BJ (cell line): ENCODE measurements around the gene DCBLD1. TPM values are rescaled to one million over a fixed set of nuclear protein-coding genes. Genes with fewer than 3 reads are reported as not detected.

Experiments used
- CTCF ChIA-PET: fragments of 350-600 bp; formaldehyde crosslinking; extraction: SDS; loops from one replicate; lab custom pipeline; 2021; ENCODE audit warnings: antibody characterized with exemption, inconsistent platforms; lab: Yijun Ruan, JAX
- POLR2A ChIA-PET: fragments of 300-600 bp; sonication (Branson Sonifier 250); formaldehyde crosslinking; extraction: SDS; loops from one replicate; lab custom pipeline; 2021; ENCODE audit warnings: antibody characterized with exemption; lab: Charles Lee
- DNase-seq: peaks from one replicate; pipeline ENCODE4 v3.0.0-alpha.2; 2011; ENCODE audit warnings: low read depth
- H3K27me3 ChIP-seq: 2 replicates; pipeline ENCODE4 v1.6.0; 2011; ENCODE audit warnings: low read length; ENCODE audit not compliant: control insufficient read depth, insufficient read depth
- H3K36me3 ChIP-seq: 2 replicates; pipeline ENCODE4 v1.5.1; 2011; ENCODE audit warnings: low read length; ENCODE audit not compliant: control insufficient read depth, insufficient read depth
- H3K4me3 ChIP-seq: 2 replicates; pipeline ENCODE4 v1.5.1; 2011; ENCODE audit warnings: low read depth, mild to moderate bottlenecking, control low read depth, low read length
- polyA plus RNA-seq: library from polyadenylated mRNA; depleted of rRNA; stranded (reverse); fragments of >200 nt; gene quantifications from 2 replicates; pipeline ENCODE4 v1.2.3, GENCODE V29; 2011
- TF ChIP-seq, protein P1 (sequence below): IDR thresholded peaks from 2 replicates; pipeline ENCODE4 v1.5.1; 2011; ENCODE audit warnings: low read depth, mild to moderate bottlenecking, control low read depth, inconsistent platforms, low read length, moderate library complexity; ENCODE audit not compliant: insufficient read depth

The DCBLD1 gene
- polyA plus RNA-seq, 1 experiment: 30.1 TPM

DNA sequence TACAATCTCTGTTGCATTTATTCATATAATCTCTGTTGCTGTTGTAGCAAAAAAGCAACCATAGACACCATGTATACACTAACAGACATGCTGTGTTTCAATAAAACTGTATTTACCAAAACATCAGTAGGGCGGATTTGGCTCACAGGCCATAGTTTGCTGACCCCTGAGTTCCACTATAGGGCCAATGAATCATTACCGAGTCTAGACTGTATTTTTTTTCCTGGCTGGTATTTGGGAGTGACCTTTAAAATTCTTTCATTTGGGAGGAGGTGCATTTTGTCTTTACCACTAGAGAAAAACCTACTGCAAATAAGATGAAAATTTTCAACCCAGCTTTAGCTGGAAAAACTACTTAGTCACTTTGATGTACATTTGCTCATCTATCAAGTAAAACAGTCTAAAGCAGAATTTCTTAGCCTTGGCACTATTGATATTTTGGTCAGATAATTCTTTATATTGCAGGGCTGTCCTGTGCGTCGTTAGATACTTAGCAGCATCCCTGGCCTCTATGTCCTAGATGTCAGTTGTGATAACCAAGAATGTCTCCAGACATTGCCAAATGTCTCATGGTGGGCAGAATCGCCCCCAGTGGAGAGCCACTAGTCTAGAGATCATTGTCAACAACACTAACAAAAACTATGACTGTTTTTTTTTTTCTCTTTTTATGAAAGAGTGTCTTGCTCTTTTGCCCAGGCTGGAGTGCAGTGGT is 39.5 kb downstream of the DCBLD1 start:
- TF ChIP-seq, protein P1, sequence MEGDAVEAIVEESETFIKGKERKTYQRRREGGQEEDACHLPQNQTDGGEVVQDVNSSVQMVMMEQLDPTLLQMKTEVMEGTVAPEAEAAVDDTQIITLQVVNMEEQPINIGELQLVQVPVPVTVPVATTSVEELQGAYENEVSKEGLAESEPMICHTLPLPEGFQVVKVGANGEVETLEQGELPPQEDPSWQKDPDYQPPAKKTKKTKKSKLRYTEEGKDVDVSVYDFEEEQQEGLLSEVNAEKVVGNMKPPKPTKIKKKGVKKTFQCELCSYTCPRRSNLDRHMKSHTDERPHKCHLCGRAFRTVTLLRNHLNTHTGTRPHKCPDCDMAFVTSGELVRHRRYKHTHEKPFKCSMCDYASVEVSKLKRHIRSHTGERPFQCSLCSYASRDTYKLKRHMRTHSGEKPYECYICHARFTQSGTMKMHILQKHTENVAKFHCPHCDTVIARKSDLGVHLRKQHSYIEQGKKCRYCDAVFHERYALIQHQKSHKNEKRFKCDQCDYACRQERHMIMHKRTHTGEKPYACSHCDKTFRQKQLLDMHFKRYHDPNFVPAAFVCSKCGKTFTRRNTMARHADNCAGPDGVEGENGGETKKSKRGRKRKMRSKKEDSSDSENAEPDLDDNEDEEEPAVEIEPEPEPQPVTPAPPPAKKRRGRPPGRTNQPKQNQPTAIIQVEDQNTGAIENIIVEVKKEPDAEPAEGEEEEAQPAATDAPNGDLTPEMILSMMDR: no peak
- POLR2A ChIA-PET: no interaction called here
- no peak overlapping the region for H3K4me3 ChIP-seq
- no peaks in the 10 kb centered on the region for H3K27me3 ChIP-seq
- CTCF ChIA-PET: no interaction called here
- no peak for DNase-seq
- H3K36me3 ChIP-seq: peaks cover 3% of the 10 kb centered on the region; the same call in 1 of the 2 replicates

GRCh38 chr6:117525607-117526006 is 43.1 kb downstream of the DCBLD1 start:
- POLR2A ChIA-PET: no interaction called here
- peaks cover 4% of the 10 kb centered on the region; the same call in 1 of the 2 replicates for H3K36me3 ChIP-seq
- H3K27me3 ChIP-seq: no peaks in the 10 kb centered on the region
- CTCF ChIA-PET: no interaction called here
- no peak overlapping the region for H3K4me3 ChIP-seq
- DNase-seq: no peak
- TF ChIP-seq, protein P1: no peak

DNA sequence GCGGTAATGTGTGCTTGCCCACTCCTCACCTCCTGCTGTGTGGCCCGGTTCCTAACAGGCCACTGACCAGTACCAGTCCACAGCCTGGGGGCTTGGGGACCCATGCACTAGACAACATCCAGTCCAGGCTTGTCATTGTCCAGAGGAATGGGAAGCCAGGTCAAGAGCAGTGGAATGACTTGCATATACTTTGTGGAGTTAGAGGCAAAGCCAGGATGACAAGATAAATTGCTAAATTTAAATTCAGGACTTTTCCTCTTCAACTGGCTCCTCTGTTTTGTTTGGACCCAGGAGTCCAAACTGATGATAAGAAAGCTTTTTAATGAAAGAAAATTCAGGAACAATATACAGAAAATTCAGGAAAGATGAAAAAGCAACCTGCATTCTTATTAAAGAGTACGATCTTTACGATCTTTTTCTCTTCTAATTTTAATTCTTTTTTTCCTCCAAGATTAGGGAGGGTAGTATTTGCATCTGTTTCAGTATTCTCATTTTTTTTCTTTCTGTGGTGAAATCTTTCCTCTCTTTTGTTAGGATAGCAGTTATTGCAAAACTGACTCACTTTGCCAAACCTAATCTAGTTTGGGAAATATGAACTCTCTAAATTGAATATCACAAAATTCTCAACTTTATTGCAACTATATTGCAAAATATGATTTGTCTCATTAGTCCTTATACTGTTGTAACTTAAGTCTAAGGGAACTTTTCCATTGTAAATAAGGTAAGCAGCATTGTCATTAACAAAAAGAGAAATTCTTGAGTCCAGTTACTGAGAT is 48.2 kb downstream of the DCBLD1 start:
- Histone ChIP-seq H3K36me3 (peaks cover 7% of the 10 kb centered on the region), H3K27me3 (no peaks in the 10 kb centered on the region), H3K4me3 (no peak overlapping the region)
- ChIA-PET CTCF (interaction anchor here (0.8 to 1.1 kb wide), 3 partner anchors 11 to 82 kb away, joined by 3 to 4 read pairs (median 3); no protein-coding TSS in a partner anchor), POLR2A (no interaction called here)
- TF ChIP-seq, protein P1: no peak
- DNase-seq: no peak

GRCh38 chr6:117531346-117531745 is 48.9 kb downstream of the DCBLD1 start:
- Histone ChIP-seq H3K4me3 (no peak overlapping the region), H3K27me3 (no peaks in the 10 kb centered on the region), H3K36me3 (peaks cover 7% of the 10 kb centered on the region)
- DNase-seq: no peak
- CTCF ChIA-PET: interaction anchor here (0.8 to 1.5 kb wide), 4 partner anchors 16 to 82 kb away, joined by 3 to 5 read pairs (median 3); no protein-coding TSS in a partner anchor
- TF ChIP-seq, protein P1: no peak
- POLR2A ChIA-PET: no interaction called here
